HPDE6-E6E7 (cell line): Measurements from ENCODE around the gene ARHGAP42.

Source experiments
- DNase-seq: peaks from one replicate; pipeline ENCODE4 v3.0.0; 2011; ENCODE audit warnings: missing footprints; ENCODE audit errors: extremely low spot score

The ARHGAP42 gene

GRCh38 chr11:101022256-101022655, 335.2 kb downstream of the ARHGAP42 start:
- no peak for DNase-seq

DNA sequence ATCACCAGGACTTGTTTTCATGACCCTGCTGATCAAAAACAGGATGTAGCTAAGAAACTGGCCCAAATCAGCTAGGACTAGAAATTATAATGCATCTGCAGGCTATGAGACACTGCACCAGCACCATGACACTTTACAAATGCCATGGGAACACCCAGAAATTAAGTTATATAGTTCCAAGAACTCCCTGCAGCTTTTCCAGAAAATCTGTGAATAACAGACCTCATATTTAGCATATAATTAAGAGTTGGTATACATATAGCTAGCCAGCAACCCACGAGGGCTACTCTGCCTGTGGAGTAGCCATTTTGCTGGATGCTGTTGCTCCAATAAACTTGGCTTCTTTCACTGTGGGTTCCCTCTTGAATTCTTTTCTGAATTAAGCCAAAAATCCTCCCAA, 341.6 kb downstream of the ARHGAP42 start:
- DNase-seq: no peak

- no peak for DNase-seq
Measured at GRCh38 chr11:101030015-101030414, 342.9 kb downstream of the ARHGAP42 start.

DNA sequence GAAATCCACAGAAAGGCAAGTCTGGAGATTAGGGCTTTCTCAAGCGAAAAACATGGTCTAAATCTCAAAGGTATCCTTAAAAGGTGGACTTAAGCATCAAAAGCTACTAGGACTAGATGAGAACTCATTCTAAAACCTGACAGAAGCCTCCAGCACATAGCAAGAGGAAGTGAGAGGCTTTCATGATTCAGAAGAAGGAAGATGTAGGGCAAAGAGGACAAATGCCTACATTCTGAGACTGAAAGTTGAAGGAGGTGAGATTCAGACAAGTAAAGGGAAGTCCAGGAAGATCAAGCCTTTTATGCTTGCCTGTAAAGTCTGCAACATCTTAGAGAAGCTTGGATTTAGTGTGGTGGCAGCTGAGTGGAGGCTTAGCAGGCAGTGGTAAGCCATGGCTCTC, 343.6 kb downstream of the ARHGAP42 start:
- no peak for DNase-seq

DNA sequence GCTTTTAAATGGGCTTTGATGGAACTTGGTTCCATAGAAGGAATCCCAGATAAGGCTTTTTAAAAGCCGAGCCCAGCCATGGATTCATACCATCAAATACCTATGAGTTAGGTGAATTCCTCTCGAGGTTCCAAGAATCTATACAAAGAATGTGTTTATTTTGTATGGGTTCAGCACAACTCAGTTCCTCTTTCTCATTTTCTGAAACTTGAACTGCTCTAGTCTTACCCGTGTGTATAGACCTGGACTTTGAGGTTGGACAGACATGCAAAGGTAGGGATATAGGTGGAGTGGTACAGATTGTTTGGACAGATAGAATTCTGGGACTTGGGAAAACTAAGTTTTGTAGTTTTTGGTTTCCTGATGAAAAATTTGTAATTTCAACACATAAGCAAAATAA, 344.6 kb downstream of the ARHGAP42 start:
- DNase-seq: no peak

DNA sequence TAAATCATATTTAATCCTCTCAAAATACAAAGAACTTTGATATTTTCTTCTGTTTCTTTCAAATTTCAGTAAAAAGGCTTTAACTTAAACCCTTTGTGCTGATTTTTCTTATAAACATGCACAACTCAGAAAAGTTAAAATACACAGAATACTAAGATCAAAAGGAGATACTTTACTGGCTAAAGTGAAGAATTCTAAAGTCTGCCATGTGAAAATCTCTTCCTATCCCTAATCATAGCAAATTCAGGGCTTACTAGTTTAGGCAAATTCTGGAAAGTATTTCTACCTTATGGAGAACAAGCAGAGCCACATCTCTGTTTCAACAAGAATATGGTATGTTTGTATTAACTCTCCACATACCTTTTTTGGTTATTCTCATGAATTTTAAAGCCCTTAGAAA, 345.9 kb downstream of the ARHGAP42 start:
- no peak for DNase-seq

DNA sequence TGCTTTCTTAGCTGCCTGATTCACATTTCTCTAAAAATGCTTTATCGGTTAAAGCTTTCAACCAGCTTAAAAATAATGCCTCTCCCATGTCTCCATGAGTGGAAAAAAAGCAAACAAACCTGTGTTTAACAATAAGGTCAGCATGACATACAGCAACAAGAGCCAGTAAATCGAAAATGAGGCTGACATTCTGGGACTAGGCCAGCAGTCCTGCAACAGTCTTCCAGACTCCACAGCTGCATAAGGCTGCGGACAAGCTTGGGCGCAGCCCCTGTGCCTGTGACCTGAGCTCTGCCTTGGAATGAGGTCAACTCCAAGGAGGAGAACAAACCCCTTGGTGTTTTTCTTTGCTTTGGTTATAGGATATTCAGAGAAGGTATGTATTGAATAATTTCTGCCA, 347.0 kb downstream of the ARHGAP42 start:
- no peak for DNase-seq

DNA sequence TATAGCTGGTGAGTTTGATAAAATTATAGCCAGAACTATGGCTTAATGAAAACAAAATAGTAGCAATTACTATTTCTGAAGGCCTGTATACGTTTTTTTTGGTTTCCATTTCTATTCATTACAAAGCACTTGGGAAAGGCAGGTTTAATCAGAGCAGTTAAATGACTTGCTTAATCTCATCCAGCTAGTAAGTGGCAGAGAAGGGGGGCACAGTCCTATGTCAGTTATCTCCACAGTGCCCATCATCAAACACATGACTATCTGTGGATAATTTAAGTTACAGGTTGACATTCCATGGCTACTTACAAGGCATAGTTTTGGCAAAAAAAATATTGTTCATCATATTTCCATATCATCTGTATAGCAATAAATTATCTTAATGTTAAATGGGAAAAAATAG, 348.8 kb downstream of the ARHGAP42 start:
- no peak for DNase-seq
